Loucy (cell line): ENCODE data around the gene LRCH1.

Source experiments
- H2AFZ ChIP-seq: fragments of 200-600 bp; sonication (generic); 2 replicates; pipeline ENCODE4 v1.6.0; 2016; ENCODE audit warnings: antibody characterized with exemption, mild to moderate bottlenecking, low read length, moderate library complexity
- H3F3A ChIP-seq: fragments of 200-600 bp; 2 replicates; pipeline ENCODE4 v1.6.0; 2016; ENCODE audit warnings: antibody characterized with exemption, low read depth, mild to moderate bottlenecking
- H3K27me3 ChIP-seq: fragments of 200-600 bp; sonication (generic); 2 replicates; pipeline ENCODE4 v1.6.1; 2014; ENCODE audit warnings: low read length, mild to moderate bottlenecking; ENCODE audit not compliant: insufficient read depth, poor library complexity, severe bottlenecking
- H3K36me3 ChIP-seq: fragments of 200-600 bp; sonication (generic); 2 replicates; pipeline ENCODE4 v1.6.1; 2016; ENCODE audit warnings: low read length; ENCODE audit not compliant: insufficient read depth
- H3K4me1 ChIP-seq: fragments of 200-600 bp; sonication (generic); 2 replicates; pipeline ENCODE4 v1.5.1; 2014; ENCODE audit warnings: low read length, mild to moderate bottlenecking; ENCODE audit not compliant: insufficient read depth, poor library complexity, severe bottlenecking
- H3K4me2 ChIP-seq: fragments of 200-600 bp; sonication (generic); 2 replicates; pipeline ENCODE4 v1.6.0; 2014; ENCODE audit warnings: antibody characterized with exemption, low read length, low read depth, mild to moderate bottlenecking; ENCODE audit not compliant: poor library complexity, severe bottlenecking
- H3K4me3 ChIP-seq: fragments of 200-600 bp; sonication (generic); 2 replicates; pipeline ENCODE4 v1.5.1; 2014; ENCODE audit warnings: low read length, mild to moderate bottlenecking, mixed read lengths; ENCODE audit not compliant: poor library complexity, severe bottlenecking
- H3K79me2 ChIP-seq: fragments of 200-600 bp; sonication (generic); 2 replicates; pipeline ENCODE4 v1.6.1; 2014; ENCODE audit warnings: low read length; ENCODE audit not compliant: insufficient read depth
- H3K9ac ChIP-seq: fragments of 200-600 bp; sonication (generic); 2 replicates; pipeline ENCODE4 v1.6.0; 2014; ENCODE audit warnings: mild to moderate bottlenecking, low read depth, low read length, moderate library complexity; ENCODE audit not compliant: poor library complexity, severe bottlenecking
- H3K9me2 ChIP-seq: fragments of 200-600 bp; sonication (generic); replicated peaks from 2 replicates; pipeline ENCODE4 v1.6.1; 2016; ENCODE audit warnings: low read depth, low read length, mixed read lengths
- H3K9me3 ChIP-seq: fragments of 200-600 bp; sonication (generic); 2 replicates; pipeline ENCODE4 v1.6.1; 2014; ENCODE audit warnings: mild to moderate bottlenecking, antibody characterized with exemption, low read length, low read depth; ENCODE audit not compliant: insufficient read depth
- H4K20me1 ChIP-seq: fragments of 200-600 bp; sonication (generic); 2 replicates; pipeline ENCODE4 v1.6.0; 2014; ENCODE audit warnings: antibody characterized with exemption, low read length, mild to moderate bottlenecking; ENCODE audit not compliant: insufficient read depth, poor library complexity, severe bottlenecking
- EZH2phosphoT487 ChIP-seq: fragments of 200-600 bp; IDR thresholded peaks from 2 replicates; pipeline ENCODE4 v1.6.1; 2018; ENCODE audit warnings: antibody characterized with exemption, mild to moderate bottlenecking, moderate library complexity, borderline replicate concordance
- TF ChIP-seq, protein P1 (sequence below): fragments of 200-600 bp; sonication (generic); conservative IDR thresholded peaks from 2 replicates; pipeline ENCODE4 v1.5.1; 2014; ENCODE audit warnings: mild to moderate bottlenecking, antibody characterized with exemption, low read length

LRCH1 gene

GRCh38 chr13:46554951-46555350, 2.0 kb downstream of the LRCH1 start:
- Histone ChIP-seq H3K9me3 (no peaks in the 10 kb centered on the region), H3K27me3 (no peaks in the 10 kb centered on the region), H3K36me3 (no peaks in the 10 kb centered on the region), H3K9ac (peak overlapping the region; percentile 88), H3K4me3 (peak overlapping the region; percentile 86), H2AFZ (no peak overlapping the region), H4K20me1 (peaks cover 50% of the 10 kb centered on the region), H3K9me2 (no peaks in the 10 kb centered on the region), H3K4me2 (peak overlapping the region; percentile 93), H3F3A (no peaks in the 10 kb centered on the region; the same call in 1 of the 2 replicates), H3K79me2 (peaks cover 71% of the 10 kb centered on the region), H3K4me1 (peaks cover 57% of the 10 kb centered on the region)
- no peak for TF ChIP-seq EZH2phosphoT487
- TF ChIP-seq, protein P1, sequence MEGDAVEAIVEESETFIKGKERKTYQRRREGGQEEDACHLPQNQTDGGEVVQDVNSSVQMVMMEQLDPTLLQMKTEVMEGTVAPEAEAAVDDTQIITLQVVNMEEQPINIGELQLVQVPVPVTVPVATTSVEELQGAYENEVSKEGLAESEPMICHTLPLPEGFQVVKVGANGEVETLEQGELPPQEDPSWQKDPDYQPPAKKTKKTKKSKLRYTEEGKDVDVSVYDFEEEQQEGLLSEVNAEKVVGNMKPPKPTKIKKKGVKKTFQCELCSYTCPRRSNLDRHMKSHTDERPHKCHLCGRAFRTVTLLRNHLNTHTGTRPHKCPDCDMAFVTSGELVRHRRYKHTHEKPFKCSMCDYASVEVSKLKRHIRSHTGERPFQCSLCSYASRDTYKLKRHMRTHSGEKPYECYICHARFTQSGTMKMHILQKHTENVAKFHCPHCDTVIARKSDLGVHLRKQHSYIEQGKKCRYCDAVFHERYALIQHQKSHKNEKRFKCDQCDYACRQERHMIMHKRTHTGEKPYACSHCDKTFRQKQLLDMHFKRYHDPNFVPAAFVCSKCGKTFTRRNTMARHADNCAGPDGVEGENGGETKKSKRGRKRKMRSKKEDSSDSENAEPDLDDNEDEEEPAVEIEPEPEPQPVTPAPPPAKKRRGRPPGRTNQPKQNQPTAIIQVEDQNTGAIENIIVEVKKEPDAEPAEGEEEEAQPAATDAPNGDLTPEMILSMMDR: no peak

DNA sequence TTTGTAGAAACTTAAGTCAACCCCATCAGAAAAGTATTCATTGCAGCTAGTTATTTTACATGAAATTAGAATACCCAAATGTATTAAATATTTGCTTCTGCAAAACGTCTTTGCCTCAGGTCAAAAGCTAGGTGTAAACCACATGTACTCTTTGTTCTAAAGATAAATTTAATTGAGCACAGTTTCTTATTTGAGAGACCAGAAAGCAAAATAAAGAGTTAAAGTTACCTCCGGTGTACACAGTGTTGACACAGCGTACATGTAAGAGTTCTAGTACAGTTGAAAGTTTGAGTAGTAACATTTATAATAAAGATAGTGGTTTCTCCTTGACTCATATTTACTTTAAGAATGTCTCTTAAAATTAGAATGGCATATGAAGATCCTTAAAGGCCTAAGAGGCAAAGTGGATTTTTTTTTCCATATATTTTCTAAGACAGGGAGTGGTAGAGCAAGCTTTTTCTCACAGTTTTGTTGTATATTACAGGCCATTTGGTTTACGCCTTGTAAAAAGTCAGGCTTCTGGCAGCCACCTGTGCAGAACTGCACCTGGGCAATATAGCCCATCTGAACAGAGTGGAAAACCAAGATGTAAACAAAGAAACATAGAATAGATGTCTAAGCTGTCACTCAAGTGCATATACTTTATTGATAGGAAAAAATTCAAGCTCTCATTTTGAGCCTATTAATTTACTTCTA, 2.9 kb downstream of the LRCH1 start:
- TF ChIP-seq, protein P1: no peak
- TF ChIP-seq EZH2phosphoT487: no peak
- H3K4me2 ChIP-seq: peak overlapping the region; percentile 93
- H3K9me3 ChIP-seq: no peaks in the 10 kb centered on the region
- H3K9me2 ChIP-seq: no peaks in the 10 kb centered on the region
- H4K20me1 ChIP-seq: peaks cover 59% of the 10 kb centered on the region
- H3K4me3 ChIP-seq: peak overlapping the region; percentile 86
- peak overlapping the region; percentile 88 for H3K9ac ChIP-seq
- H2AFZ ChIP-seq: no peak overlapping the region
- peaks cover 56% of the 10 kb centered on the region for H3K4me1 ChIP-seq
- no peaks in the 10 kb centered on the region; the same call in 1 of the 2 replicates for H3F3A ChIP-seq
- no peaks in the 10 kb centered on the region for H3K27me3 ChIP-seq
- H3K36me3 ChIP-seq: no peaks in the 10 kb centered on the region
- H3K79me2 ChIP-seq: peaks cover 80% of the 10 kb centered on the region

GRCh38 chr13:46556418-46556779, 3.4 kb downstream of the LRCH1 start:
- peak overlapping the region; percentile 86 for H3K4me3 ChIP-seq
- H3K4me2 ChIP-seq: peak overlapping the region; percentile 93
- H2AFZ ChIP-seq: no peak overlapping the region
- no peaks in the 10 kb centered on the region for H3K36me3 ChIP-seq
- H3F3A ChIP-seq: no peaks in the 10 kb centered on the region; the same call in 1 of the 2 replicates
- H3K79me2 ChIP-seq: peaks cover 85% of the 10 kb centered on the region
- peaks cover 64% of the 10 kb centered on the region for H4K20me1 ChIP-seq
- TF ChIP-seq, protein P1: no peak
- no peak for TF ChIP-seq EZH2phosphoT487
- peaks cover 61% of the 10 kb centered on the region for H3K4me1 ChIP-seq
- no peaks in the 10 kb centered on the region for H3K9me3 ChIP-seq
- no peaks in the 10 kb centered on the region for H3K9me2 ChIP-seq
- peak overlapping the region; percentile 88 for H3K9ac ChIP-seq
- H3K27me3 ChIP-seq: no peaks in the 10 kb centered on the region
